Placental pericyte (primary cell): ENCODE data around the gene ADAMTS4. TPM values are rescaled to one million over a fixed set of nuclear protein-coding genes. Genes with fewer than 3 reads are reported as not detected.

ENCODE experiments used
- small RNA-seq: library from RNA; depleted of rRNA; stranded (forward); fragments of <200 nt; gene quantifications from one replicate; pipeline ENCODE3, GENCODE V24; 2012; ENCODE audit warnings: low replicate concordance
- total RNA-seq: library from RNA; depleted of rRNA; stranded (reverse); fragments of >200 nt; gene quantifications from 2 replicates; pipeline ENCODE4 v1.2.3, GENCODE V29; 2012

ADAMTS4 gene, protein sequence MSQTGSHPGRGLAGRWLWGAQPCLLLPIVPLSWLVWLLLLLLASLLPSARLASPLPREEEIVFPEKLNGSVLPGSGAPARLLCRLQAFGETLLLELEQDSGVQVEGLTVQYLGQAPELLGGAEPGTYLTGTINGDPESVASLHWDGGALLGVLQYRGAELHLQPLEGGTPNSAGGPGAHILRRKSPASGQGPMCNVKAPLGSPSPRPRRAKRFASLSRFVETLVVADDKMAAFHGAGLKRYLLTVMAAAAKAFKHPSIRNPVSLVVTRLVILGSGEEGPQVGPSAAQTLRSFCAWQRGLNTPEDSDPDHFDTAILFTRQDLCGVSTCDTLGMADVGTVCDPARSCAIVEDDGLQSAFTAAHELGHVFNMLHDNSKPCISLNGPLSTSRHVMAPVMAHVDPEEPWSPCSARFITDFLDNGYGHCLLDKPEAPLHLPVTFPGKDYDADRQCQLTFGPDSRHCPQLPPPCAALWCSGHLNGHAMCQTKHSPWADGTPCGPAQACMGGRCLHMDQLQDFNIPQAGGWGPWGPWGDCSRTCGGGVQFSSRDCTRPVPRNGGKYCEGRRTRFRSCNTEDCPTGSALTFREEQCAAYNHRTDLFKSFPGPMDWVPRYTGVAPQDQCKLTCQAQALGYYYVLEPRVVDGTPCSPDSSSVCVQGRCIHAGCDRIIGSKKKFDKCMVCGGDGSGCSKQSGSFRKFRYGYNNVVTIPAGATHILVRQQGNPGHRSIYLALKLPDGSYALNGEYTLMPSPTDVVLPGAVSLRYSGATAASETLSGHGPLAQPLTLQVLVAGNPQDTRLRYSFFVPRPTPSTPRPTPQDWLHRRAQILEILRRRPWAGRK
- 4.2 and 27.5 TPM in 2 replicates for total RNA-seq

DNA sequence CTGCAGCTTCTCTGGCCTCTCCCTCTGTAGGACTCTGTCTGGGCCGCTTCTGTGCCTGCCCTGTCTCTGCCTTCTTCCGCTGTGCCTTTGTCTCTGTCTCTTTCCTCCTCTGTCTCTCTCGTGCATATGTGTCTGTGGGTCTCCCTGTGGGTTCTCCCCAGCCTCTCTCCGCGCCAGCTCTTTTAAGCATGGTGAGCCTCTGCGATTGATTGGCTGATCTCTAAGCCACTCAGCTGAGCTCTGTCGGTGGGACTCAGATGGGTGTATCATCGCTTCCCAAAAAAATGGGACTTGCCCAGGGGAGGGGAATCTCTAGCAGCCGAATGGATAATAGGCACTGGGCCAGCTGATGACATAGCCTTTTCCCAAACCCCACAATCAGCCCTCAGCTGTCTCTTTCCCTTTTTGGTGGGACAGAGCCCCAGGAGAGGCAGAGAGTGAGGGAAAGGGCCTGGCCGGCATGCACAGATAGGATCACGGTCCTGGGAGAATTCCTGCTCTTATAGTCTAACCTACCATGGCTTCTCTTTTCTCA lies at the start of gene ADAMTS4:
Gene ADAMTS4 (minus strand): TSS at position 158 of the 535 bp plus-strand sequence. CDS start 427 bp downstream, outside the sequence.

DNA sequence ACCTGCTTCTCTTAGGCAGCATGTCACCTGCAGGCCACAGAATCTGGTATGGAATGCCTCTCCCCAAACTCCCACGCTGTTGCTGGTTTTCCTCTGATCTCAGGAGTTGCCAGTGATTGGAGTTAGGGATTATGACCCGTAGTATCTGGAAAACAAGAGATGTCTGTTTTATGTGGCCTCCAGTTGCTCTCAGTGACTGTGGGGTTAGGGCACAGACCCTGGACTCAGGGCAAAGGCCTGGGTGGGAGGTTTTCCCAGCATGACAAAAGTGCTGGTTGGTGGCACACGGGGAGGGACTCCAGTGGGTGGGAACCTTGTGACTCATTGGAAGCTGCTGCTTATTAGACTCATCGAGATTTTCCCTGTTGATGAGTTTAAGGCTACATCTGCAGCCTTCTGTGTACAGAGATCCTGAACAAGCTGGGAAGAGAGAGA lies 39.2 kb upstream of the ADAMTS4 start, which contains the start of gene NR1I3:
Gene NR1I3 (minus strand): TSS at position 165 of the 435 bp plus-strand sequence. CDS start 1,638 bp downstream, outside the sequence.

DNA sequence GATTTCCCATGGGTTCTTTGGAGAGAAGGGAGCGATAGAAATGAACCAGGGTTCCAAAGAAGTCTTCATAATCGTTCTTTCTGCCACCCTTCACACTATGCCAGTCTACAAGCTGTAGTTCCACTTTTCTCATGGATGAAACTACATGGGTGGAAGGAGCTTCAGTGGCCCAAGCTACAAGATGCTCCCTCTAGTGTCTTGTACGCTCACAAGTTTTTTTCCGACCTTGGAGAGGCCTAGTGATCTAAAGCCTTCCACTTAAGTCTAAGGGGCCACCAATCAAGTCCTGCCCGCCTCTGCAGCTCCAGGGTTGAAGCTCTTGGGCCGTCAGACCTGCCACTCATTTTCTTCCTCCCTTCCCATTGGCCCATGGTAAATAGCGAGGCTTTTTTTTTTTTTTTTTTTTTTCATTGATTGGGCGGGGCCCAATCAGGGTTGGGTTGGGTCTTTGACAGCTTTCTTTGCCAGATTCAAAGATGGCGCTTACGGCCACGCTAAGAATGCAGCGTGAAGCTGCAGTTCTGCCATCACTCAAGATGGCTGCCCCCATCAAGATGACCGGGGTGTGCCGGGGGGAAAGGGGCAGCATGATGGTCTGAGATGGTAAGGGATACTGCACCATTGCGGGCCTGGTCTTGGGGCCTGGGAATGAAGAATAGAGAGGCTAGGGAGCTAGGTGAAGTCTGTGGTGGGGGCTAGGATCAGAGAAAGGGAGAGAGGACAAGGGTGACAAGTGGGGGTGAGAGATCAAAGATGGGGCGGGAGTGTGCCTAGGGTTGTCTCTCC lies 26.9 kb upstream of the ADAMTS4 start, which contains the start of gene TOMM40L:
Gene TOMM40L (plus strand): TSS at position 527 of the 786 bp plus-strand sequence. CDS start 430 bp downstream, outside the sequence.

DNA sequence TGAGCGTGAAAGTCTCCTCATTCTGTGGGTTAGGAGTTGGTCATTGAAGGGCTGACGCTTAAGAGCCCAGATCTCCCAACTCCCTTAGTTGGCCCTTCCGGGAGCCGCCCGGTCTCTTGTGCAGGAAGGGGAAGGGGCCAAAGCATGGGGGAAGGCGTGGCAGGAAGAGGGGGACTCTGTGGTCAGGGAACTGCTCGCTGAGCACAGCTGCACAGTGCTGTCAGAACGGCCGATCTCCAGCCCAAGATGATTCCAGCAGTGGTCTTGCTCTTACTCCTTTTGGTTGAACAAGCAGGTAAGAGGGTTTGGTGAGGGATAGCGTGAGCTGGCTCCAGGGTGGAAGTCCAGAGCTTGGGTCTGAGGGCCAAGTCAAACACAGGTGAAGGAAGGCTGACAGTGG lies 16.2 kb upstream of the ADAMTS4 start, which contains the start of gene FCER1G:
Gene FCER1G (plus strand): TSS at position 220 of the 400 bp plus-strand sequence. CDS start 27 bp downstream, at position 247.

DNA sequence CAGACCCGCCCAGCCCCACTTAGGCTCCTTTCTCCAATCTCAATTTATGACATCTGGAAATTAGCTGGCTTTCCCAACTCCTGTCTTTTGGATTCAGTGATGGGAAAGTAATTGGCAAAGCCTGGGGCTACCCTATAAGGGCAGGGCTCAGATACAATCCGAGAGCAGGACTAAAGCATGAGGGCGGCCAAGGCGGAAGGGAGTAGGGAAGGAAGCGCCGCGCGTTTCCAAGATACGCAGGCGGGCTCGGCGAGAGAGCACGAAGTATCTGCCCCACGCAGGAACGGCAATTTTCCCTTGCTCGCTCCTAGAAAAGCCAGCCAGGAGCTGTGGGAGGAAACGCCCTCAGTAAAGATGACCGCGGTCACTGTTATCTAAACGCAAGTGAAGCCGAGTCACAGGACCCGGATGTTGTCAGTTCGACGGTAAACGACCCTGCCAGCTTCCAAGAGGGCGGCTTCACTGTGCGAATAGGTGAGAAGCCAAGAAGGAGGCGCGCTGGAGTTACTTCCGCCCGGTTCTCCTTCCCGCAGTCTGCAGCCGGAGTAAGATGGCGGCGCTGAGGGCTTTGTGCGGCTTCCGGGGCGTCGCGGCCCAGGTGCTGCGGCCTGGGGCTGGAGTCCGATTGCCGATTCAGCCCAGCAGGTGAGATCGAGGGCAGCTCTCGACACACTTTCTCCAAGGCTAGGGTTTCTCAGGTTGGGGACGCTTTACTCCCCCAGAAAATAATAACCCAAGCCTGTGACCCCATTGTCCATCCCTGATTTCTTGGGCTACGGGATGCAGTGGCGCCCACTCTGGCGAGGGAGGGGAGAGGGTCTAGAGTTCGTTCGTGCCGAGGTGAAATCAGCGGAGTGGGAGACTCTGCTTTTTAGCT lies 3.2 kb upstream of the ADAMTS4 start, which contains the start of gene NDUFS2:
Gene NDUFS2 (plus strand): TSS at position 532 of the 877 bp plus-strand sequence. CDS start 19 bp downstream, at position 551.

DNA sequence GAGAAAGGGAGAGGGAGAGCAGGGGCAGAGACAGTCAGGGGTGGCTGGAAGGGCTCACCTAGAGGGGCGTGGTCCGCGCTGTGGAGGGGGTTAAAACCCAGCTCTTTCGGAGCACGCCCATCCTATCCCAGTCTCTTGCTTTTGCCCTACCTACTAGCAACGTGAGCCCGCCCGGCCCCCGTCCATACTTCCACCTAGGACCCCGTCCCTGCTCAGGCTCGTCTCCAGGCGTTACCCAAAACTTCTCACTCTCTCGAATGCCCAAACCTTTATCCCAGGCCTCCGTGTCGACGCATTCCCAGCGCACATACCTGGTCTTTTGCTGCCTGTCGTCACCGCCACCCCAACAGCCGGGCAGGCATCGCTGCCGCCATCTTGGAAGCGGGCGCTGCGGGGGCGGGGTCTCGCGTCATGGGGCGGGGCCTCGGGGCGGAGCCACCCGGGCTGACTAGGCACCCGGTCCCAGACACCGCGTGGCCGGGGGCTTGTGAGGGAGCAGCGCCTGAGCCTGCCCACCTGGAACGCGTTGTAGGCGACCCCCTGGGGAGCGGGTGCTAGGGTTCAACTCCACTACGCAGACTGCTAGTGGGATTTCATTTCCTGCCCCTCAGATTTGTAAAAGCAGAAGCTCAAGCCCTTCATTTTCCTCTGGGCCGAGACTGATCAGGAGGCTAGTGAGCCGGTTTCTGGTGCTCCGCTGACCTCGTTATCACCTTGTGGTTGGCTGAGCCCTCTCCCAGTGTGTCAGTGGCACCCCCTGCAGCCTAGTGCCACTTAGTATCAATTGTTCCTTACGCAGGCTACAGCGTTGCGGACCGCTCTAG lies 21.5 kb downstream of the ADAMTS4 start, which contains the start of gene B4GALT3:
Gene B4GALT3 (minus strand): TSS at position 396 of the 824 bp plus-strand sequence. CDS start 1,447 bp downstream, outside the sequence.

DNA sequence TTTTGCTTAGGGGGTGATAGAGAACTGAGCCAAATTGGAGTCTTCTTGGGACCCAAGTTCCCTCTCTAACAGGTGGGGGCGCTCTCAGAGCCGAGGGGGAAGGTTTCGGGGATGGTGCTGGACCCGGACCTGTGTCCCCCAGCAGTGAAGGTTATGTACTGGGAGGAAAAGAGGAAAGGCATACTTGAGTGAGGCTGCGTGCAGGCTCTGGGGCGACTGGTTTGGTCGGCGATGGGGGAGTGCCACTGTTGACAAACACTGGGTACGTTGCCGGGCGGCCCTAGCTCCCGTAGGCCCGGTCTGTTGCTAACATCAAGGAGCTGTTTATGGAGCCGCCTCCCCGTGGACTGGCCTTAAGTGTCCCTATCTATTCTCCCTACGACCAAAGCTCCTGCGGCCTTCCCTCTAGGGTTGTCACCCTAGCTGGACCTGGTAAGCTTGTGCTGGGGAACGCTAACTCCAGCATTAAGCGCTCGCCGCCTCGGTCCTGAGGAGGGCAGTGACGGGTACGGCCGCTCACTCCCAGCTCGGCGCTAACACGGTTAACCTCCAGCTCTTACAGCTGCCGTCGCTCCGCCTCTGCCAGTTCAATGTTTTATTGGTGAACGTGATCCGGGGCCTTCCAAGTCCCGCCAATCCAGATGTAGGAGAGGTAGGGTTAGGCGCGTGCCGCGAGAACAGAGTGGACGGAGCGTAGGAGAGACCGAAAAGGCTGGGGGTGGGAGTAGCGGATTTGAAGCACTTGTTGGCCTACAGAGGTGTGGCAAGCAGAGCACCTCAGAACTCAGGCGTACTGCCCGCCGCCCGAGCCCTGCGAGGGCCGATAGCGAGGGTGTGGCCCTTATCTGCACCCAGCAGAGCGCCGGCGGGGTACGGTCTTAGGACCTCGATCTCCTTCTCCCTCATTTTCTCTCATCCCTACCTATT lies 32.8 kb downstream of the ADAMTS4 start, which contains the start of gene PPOX:
Gene PPOX (plus strand): TSS at position 685 of the 927 bp plus-strand sequence. CDS start 422 bp downstream, outside the sequence.

DNA sequence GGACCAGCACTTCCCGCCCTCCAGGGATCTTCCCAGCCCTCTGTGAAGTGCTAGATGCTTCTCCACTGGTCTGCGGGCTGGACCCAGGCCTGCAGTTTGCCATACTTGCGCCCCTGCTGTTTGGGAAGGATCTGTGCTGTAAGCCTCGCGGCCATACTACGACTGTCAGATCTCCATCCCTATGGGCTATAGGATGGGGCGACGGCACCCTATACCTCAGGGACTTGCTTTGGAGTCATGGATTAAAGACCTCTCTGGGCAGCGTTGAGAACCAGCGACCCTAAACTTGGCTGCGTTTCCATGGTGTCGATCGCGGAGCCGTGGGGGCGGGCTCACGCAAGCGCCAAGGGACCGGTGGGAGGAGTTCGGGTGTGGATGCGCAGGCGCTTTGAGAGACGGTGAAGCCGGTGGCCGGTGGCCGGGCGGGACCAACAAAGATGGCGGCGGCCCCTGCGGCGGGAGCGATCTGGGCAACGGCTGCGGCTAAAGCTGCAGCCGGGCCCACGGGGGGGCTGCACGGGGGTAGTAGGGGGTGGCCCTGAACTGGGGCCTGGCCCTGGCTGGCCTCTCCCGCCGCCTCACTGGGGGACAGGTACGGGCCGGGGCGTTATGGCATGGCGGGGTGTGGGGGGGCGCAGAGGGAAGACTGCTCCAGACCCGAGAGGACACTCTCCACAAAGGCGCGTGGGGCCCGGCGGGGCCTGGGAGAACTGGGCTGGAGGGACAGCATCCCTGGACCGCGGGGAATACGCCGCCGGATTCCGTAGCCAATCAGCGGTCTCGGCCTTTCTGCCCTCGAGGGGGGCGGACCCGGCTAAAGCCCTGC lies 39.6 kb downstream of the ADAMTS4 start, which contains the start of gene USP21:
Gene USP21 (plus strand): TSS at position 414 of the 826 bp plus-strand sequence. CDS start 1,141 bp downstream, outside the sequence.

DNA sequence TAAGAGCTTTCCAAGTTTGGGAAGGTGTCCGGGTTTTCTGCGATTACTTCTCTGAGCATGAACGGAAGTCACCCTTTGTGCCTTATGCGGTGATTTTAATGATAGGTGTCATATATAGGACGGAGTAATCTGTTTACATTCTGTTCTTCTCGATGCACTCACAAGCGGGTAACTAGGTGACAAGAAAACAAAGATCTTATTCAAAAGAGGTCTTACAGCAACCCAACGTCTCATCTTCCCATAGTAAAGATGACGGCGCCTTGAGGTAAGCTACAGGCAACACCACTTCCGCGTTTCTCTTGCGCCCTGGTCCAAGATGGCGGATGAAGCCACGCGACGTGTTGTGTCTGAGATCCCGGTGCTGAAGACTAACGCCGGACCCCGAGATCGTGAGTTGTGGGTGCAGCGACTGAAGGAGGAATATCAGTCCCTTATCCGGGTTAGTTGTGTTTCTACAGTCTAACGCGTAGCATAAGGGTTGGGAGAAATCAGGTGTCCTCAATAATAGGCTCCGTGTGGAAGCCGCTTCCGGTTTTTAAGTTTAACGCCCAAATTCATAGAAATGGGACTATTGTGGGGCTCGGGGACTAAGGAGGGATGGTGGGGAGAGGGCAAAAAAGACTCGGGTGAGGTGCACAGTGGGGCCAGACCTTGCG lies 45.0 kb downstream of the ADAMTS4 start, which contains the start of gene UFC1:
Gene UFC1 (plus strand): TSS at position 297 of the 656 bp plus-strand sequence. CDS start 20 bp downstream, at position 317.

Small RNAs within 50 kb of the gene (small RNA-seq; reads per million reads assigned to genes)
- gene RF01225, result not detected

Other genes starting within 250 kb of the ADAMTS4 start
- not detected in 2 replicates for gene ITLN2, start 244.2 kb downstream of the ADAMTS4 start, total RNA-seq
- 3.7 and 12.7 TPM in 2 replicates for gene F11R, start 177.9 kb downstream of the ADAMTS4 start, total RNA-seq
- gene TSTD1, start 160.1 kb downstream of the ADAMTS4 start, total RNA-seq, result 5.7 and 6.7 TPM in 2 replicates
- 51.0 and 92.8 TPM in 2 replicates for gene USF1, start 153.1 kb downstream of the ADAMTS4 start, total RNA-seq
- gene ARHGAP30, start 129.2 kb downstream of the ADAMTS4 start, total RNA-seq, result under 0.01 TPM in 1 of 2 replicates, not detected in the other
- gene NECTIN4, start 109.5 kb downstream of the ADAMTS4 start, total RNA-seq, result 1.1 and 2.6 TPM in 2 replicates
- gene KLHDC9, start 100.7 kb downstream of the ADAMTS4 start, total RNA-seq, result 0.66 and 1.1 TPM in 2 replicates
- gene PFDN2, start 81.0 kb downstream of the ADAMTS4 start, total RNA-seq, result 29.8 and 78.3 TPM in 2 replicates
- 23.2 and 34.6 TPM in 2 replicates for gene NIT1, start 80.9 kb downstream of the ADAMTS4 start, total RNA-seq
- 31.5 and 35.9 TPM in 2 replicates for gene DEDD, start 66.4 kb downstream of the ADAMTS4 start, total RNA-seq
- 66.7 and 120 TPM in 2 replicates for gene UFC1, start 45.1 kb downstream of the ADAMTS4 start, total RNA-seq
- gene USP21, start 39.6 kb downstream of the ADAMTS4 start, total RNA-seq, result 10.7 and 12.0 TPM in 2 replicates
- 10.1 and 16.5 TPM in 2 replicates for gene PPOX, start 32.6 kb downstream of the ADAMTS4 start, total RNA-seq
- 33.9 and 34.1 TPM in 2 replicates for gene B4GALT3, start 21.5 kb downstream of the ADAMTS4 start, total RNA-seq
- 101 and 115 TPM in 2 replicates for gene NDUFS2, start 3.3 kb upstream of the ADAMTS4 start, total RNA-seq
- not detected in 2 replicates for gene FCER1G, start 16.2 kb upstream of the ADAMTS4 start, total RNA-seq
- not detected in 2 replicates for gene APOA2, start 24.6 kb upstream of the ADAMTS4 start, total RNA-seq
- gene TOMM40L, start 27.0 kb upstream of the ADAMTS4 start, total RNA-seq, result 6.6 and 15.3 TPM in 2 replicates
- gene NR1I3, start 39.1 kb upstream of the ADAMTS4 start, total RNA-seq, result not detected in 2 replicates
- not detected in 2 replicates for gene PCP4L1, start 59.7 kb upstream of the ADAMTS4 start, total RNA-seq
- gene MPZ, start 110.9 kb upstream of the ADAMTS4 start, total RNA-seq, result 0.44 and 1.1 TPM in 2 replicates
- 33.6 and 49.0 TPM in 2 replicates for gene SDHC, start 115.3 kb upstream of the ADAMTS4 start, total RNA-seq
- gene CFAP126, start 168.8 kb upstream of the ADAMTS4 start, total RNA-seq, result not detected in 2 replicates